Effector memory CD4-positive, alpha-beta T cell (primary cell): Measurements from ENCODE around the gene FLOT2.
"Not testable (repeated sequence)": the region's sequence is repeated elsewhere in the genome, so short reads cannot be mapped to it uniquely, and the experiment has no call there.

Source experiments
- DNase-seq, 3 donors: peaks; one replicate each; pipeline ENCODE4 v3.0.0-alpha.2; 2020
- H3K27ac ChIP-seq: 2 replicates; pipeline ENCODE4 v1.7.0; 2013; ENCODE audit warnings: mild to moderate bottlenecking, low read length, moderate library complexity; ENCODE audit not compliant: insufficient read depth, poor library complexity, severe bottlenecking
- H3K27me3 ChIP-seq: replicated peaks from 2 replicates; pipeline ENCODE4 v1.7.0; 2013; ENCODE audit warnings: mild to moderate bottlenecking, low read length; ENCODE audit not compliant: insufficient read depth, control insufficient read depth, poor library complexity, severe bottlenecking
- H3K36me3 ChIP-seq: 2 replicates; pipeline ENCODE4 v1.7.0; 2013; ENCODE audit warnings: mild to moderate bottlenecking, low read length, moderate library complexity; ENCODE audit not compliant: control insufficient read depth, insufficient read depth
- H3K4me1 ChIP-seq: 2 replicates; pipeline ENCODE4 v1.7.0; 2013; ENCODE audit warnings: low read length, mild to moderate bottlenecking; ENCODE audit not compliant: control insufficient read depth, insufficient read depth, poor library complexity, severe bottlenecking
- H3K4me3 ChIP-seq: 2 replicates; pipeline ENCODE4 v1.7.0; 2013; ENCODE audit warnings: low read length, low read depth, mild to moderate bottlenecking; ENCODE audit not compliant: insufficient read depth, poor library complexity, severe bottlenecking
- H3K9me3 ChIP-seq: 2 replicates; pipeline ENCODE4 v1.7.0; 2013; ENCODE audit warnings: mild to moderate bottlenecking, low read length, moderate library complexity; ENCODE audit not compliant: control insufficient read depth

FLOT2 gene

DNA sequence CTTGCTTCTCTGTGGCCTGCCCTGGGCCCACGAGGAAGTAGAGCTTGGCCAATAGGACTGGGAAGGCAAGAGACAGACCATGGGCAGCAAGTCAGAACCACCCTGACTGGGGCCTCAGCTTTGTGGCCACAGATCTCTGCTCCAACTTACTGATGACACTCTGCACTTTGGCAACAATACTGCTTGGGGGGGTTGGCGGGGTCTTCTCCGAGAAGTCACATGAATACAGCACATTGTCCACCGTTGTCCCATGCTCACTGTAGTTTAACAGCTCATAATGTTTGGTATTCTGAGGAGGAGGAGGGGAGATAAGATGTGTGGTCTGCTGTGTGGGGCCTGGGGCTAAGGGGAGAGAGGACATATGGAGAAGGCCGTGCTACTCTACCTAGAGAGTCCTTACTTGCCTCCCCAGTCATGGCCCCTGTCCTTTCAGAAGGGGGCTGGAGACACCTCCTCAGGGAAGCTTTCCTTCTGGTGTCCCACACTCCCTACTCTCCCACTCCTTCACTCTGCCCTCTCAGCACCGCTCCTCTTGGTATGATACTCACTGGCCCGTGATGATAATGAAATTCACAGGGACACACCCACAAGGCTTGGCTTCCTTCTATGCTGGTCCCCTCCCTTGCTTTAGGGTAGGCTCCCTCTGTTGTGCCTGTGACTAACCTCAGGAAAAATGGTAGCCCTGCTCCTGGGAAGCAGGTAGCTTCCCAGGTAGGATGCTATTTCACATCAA is 9.3 kb upstream of the FLOT2 start:
- DNase-seq, result no peak
- Histone ChIP-seq H3K9me3 (no peaks in the 10 kb centered on the region), H3K36me3 (peaks cover 59% of the 10 kb centered on the region), H3K27me3 (no peaks in the 10 kb centered on the region), H3K27ac (no peak overlapping the region), H3K4me1 (peaks cover 5% of the 10 kb centered on the region), H3K4me3 (no peak overlapping the region)

- Histone ChIP-seq H3K36me3 (peaks cover 53% of the 10 kb centered on the region), H3K27me3 (no peaks in the 10 kb centered on the region), H3K9me3 (no peaks in the 10 kb centered on the region), H3K4me3 (no peak overlapping the region), H3K27ac (no peak overlapping the region), H3K4me1 (peaks cover 11% of the 10 kb centered on the region)
- DNase-seq, result no peak
Measured at GRCh38 chr17:28906276-28906675, 8.7 kb upstream of the FLOT2 start.

- H3K9me3 ChIP-seq, result no peaks in the 10 kb centered on the region
- no peaks in the 10 kb centered on the region for H3K27me3 ChIP-seq
- no peak overlapping the region for H3K27ac ChIP-seq
- no peak overlapping the region for H3K4me3 ChIP-seq
- H3K36me3 ChIP-seq, result peaks cover 39% of the 10 kb centered on the region
- no peak for DNase-seq
- peaks cover 15% of the 10 kb centered on the region for H3K4me1 ChIP-seq
Measured at GRCh38 chr17:28904800-28905199, 7.3 kb upstream of the FLOT2 start.

- DNase-seq, H3K4me3 ChIP-seq, H3K27me3 ChIP-seq, H3K9me3 ChIP-seq: not testable (repeated sequence)
- peaks cover 26% of the 10 kb centered on the region for H3K36me3 ChIP-seq
- H3K4me1 ChIP-seq, result peaks cover 18% of the 10 kb centered on the region
- peak overlapping the region; percentile 48 for H3K27ac ChIP-seq
Measured at GRCh38 chr17:28903546-28903841, 6.0 kb upstream of the FLOT2 start.

DNA sequence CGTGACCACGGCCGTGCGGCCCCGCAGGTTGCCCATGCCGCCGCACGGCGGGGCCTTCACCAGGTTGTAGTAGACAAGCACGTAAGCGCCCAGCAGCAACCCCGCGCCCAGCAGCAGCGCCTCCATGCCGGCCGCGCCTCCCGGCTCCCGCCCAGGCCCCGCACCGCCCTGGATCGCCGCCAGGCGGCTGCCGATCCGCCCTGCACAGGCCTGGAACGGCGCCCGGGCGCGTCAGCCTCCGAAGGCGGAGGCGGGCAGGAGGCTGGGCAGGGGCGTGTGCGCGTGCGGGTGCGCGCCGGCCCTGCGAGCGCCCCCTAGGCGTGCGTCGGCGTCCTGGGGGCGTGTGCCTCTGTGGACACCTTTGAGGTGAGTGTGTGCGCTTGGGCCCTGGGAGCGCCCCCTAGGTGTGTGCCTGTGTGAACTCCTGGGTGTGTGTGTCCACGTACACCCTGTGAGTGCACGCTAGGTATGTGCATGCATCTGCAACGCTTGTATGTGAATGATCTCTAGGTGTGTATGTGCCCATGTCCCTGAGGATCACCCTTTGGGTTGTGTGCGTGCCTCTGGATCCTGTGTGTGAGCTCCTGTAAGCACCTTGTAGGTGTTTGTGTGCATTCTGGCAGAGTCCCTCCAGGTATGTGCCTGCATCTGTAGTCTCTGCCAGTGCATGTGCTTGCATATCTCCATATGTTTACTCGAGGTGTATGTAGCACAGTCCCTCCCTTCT is 5.4 kb upstream of the FLOT2 start, which contains the start of gene DHRS13:
TSS of gene DHRS13 (minus strand) at position 261 of the 727 bp plus-strand sequence. CDS start at position 126, 135 bp downstream.
- peaks cover 23% of the 10 kb centered on the region for H3K36me3 ChIP-seq
- H3K4me1 ChIP-seq, result peaks cover 24% of the 10 kb centered on the region
- peak; percentile 88 to 92 (median 90) for DNase-seq
- H3K4me3 ChIP-seq, result peak within 1 kb of the TSS; percentile 71
- no peaks in the 10 kb centered on the region for H3K9me3 ChIP-seq
- no peaks in the 10 kb centered on the region for H3K27me3 ChIP-seq
- peak within 1 kb of the TSS; percentile 78 for H3K27ac ChIP-seq

GRCh38 chr17:28901866-28902818 is 4.6 kb upstream of the FLOT2 start:
- Histone ChIP-seq H3K9me3 (no peaks in the 10 kb centered on the region), H3K4me1 (peaks cover 27% of the 10 kb centered on the region), H3K4me3 (peak overlapping the region; percentile 71), H3K27ac (peak overlapping the region; percentile 78), H3K36me3 (peaks cover 14% of the 10 kb centered on the region), H3K27me3 (no peaks in the 10 kb centered on the region)
- no peak for DNase-seq

DNA sequence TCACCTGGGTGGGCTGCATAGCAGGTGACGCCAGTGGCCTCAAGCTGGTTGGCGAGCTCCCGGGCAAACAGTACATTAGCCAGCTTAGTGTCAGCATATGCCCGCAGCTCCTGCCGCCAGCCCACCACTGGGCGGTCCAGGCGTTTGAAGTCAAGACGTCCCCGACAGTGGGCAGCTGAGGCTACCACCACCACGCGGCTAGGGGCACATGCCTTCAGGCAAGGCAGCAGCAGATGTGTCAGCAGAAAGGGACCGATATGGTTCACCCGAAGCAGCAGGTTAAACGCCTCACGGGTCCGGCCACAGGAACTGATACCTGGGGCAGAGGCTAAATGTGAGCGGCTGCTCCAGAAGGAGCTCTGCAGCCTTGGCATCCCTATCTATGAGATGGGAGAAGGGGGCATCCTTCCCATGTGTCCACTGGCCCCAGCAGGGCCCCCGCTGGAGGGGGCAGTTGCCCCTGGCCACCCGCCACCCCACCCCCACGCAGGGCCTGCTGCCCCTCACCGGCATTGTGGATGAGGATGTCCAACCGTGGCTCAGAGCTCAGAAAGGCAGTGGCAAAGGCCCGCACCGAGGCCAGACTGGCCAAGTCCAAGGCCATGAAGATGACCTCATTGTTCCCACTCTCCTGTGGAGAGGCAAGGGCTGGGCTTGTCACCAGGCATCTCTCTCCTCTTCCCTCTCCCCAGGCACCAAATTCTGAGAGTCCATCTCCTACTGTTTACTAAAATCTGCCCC is 3.6 kb upstream of the FLOT2 start:
- no peak for DNase-seq
- Histone ChIP-seq H3K27ac (no peak overlapping the region), H3K27me3 (no peaks in the 10 kb centered on the region), H3K9me3 (no peaks in the 10 kb centered on the region), H3K4me1 (peaks cover 32% of the 10 kb centered on the region), H3K4me3 (peak overlapping the region; percentile 71), H3K36me3 (peaks cover 5% of the 10 kb centered on the region)

DNA sequence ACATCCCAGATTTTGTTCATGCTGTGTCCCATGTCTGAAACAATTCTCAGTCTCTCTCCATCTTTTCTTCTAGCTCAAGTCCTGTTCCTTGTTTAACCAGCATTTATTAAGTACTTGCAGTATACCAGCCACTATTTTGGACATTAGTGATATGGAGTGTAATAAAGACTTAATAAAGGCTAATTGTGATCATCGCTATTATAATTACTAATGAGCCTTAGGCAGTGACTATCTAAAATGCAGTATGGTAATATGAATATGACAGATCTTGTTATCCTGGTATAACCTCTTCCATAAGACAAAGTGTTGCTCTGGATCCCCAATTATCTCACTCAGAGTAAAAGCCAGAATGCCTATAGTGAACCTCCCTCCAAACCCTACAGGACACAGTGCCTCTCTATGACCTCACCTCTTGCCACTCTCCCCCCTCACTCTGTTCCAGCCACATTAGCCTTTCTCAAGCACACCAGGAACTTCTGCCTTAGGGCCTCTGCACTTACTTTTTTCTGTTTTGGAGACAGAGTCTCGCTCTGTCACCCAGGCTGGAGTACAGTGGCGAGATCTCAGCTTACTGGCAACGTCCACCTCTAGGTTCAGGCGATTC is 1.8 kb upstream of the FLOT2 start:
- Histone ChIP-seq H3K4me3 (no peak overlapping the region), H3K27ac (no peak overlapping the region), H3K27me3 (no peaks in the 10 kb centered on the region), H3K4me1 (peaks cover 39% of the 10 kb centered on the region), H3K36me3 (no peaks in the 10 kb centered on the region), H3K9me3 (no peaks in the 10 kb centered on the region)
- no peak for DNase-seq

GRCh38 chr17:28898527-28898955 is 1.0 kb upstream of the FLOT2 start:
- no peak for DNase-seq
- H3K9me3 ChIP-seq, result no peaks in the 10 kb centered on the region
- peak overlapping the region; percentile 96 for H3K4me3 ChIP-seq
- no peaks in the 10 kb centered on the region for H3K27me3 ChIP-seq
- H3K27ac ChIP-seq, result peak overlapping the region; percentile 89
- no peaks in the 10 kb centered on the region for H3K36me3 ChIP-seq
- peaks cover 42% of the 10 kb centered on the region for H3K4me1 ChIP-seq
